Endodermal cell (in vitro differentiated cells): ENCODE measurements around the gene LGALS7. TPM values are rescaled to one million over a fixed set of nuclear protein-coding genes. Genes with fewer than 3 reads are reported as not detected.

Experiments
- DNase-seq: peaks from one replicate; pipeline ENCODE4 v3.0.0-alpha.2; 2017
- H3K27ac ChIP-seq: 2 replicates; pipeline ENCODE4 v1.5.1; 2013; ENCODE audit warnings: mild to moderate bottlenecking, low read depth, low read length, moderate library complexity
- H3K27me3 ChIP-seq: 2 replicates; pipeline ENCODE4 v1.6.1; 2013; ENCODE audit warnings: mild to moderate bottlenecking, low read length, moderate library complexity; ENCODE audit not compliant: insufficient read depth, control insufficient read depth, poor library complexity, severe bottlenecking
- H3K36me3 ChIP-seq: 2 replicates; pipeline ENCODE4 v1.7.0; 2013; ENCODE audit warnings: mild to moderate bottlenecking, low read length, moderate library complexity; ENCODE audit not compliant: control insufficient read depth, insufficient read depth
- H3K4me1 ChIP-seq: one replicate; pipeline ENCODE4 v1.7.0; 2013; ENCODE audit warnings: low read length; ENCODE audit not compliant: control insufficient read depth, insufficient read depth
- H3K4me3 ChIP-seq: 2 replicates; pipeline ENCODE4 v1.5.1; 2013; ENCODE audit warnings: mild to moderate bottlenecking, low read length, moderate library complexity
- H3K9ac ChIP-seq: 2 replicates; pipeline ENCODE4 v1.6.1; 2013; ENCODE audit warnings: mild to moderate bottlenecking, low read length, moderate library complexity; ENCODE audit not compliant: poor library complexity, severe bottlenecking; ENCODE audit errors: extremely low read depth
- H3K9me3 ChIP-seq: 2 replicates; pipeline ENCODE4 v1.6.1; 2013; ENCODE audit warnings: mild to moderate bottlenecking, low read length, moderate library complexity; ENCODE audit not compliant: control insufficient read depth
- H3K27ac Mint-ChIP-seq: 2 replicates; pipeline ENCODE4 v1.8.0; 2020; ENCODE audit warnings: mixed read lengths
- H3K27me3 Mint-ChIP-seq: 2 replicates; pipeline ENCODE4 v1.8.0; 2021; ENCODE audit warnings: mild to moderate bottlenecking, mixed read lengths; ENCODE audit not compliant: insufficient read depth
- H3K36me3 Mint-ChIP-seq: 2 replicates; pipeline ENCODE4 v1.8.0; 2020; ENCODE audit warnings: low read depth, mixed read lengths
- H3K4me1 Mint-ChIP-seq: 2 replicates; pipeline ENCODE4 v1.8.0; 2020; ENCODE audit warnings: mixed read lengths
- H3K4me3 Mint-ChIP-seq: 2 replicates; pipeline ENCODE4 v1.8.0; 2020; ENCODE audit warnings: mild to moderate bottlenecking, moderate library complexity, mixed read lengths
- H3K9me3 Mint-ChIP-seq: 2 replicates; pipeline ENCODE4 v1.8.0; 2020; ENCODE audit warnings: mild to moderate bottlenecking, mixed read lengths
- WGBS, 2 experiments: methylation state at CpG; one replicate each; pipeline versions ENCODE4 v1.1.5 to v1.1.7; 2013; ENCODE audit warnings: missing lambda C conversion rate in 2 of 2, mixed read lengths in 1 of 2; ENCODE audit not compliant: insufficient coverage in 1 of 2, insufficient read length in 1 of 2; 5-methylcytosine and 5-hydroxymethylcytosine counted together
- total RNA-seq, 2 donors: library from RNA; stranded (reverse); fragmentation: NEBNext Ultra II Directional in 1 of 2; extraction: Animal tissue kit (Norgen Biotek cat#: 25700) in 1 of 2; gene quantifications; 2 replicates in 1 of 2; 3 replicates in 1 of 2; pipeline ENCODE4 v1.2.1, GENCODE V29; 2021
- TF ChIP-seq, protein P1 (sequence below): fragments of 200-600 bp; sonication (generic); conservative IDR thresholded peaks from 2 replicates; pipeline ENCODE4 v1.5.0; 2021; ENCODE audit warnings: antibody characterized with exemption, mild to moderate bottlenecking

LGALS7 gene
- total RNA-seq, 2 donors from 2014 or later: 1.8 TPM; not detected in 1

DNA sequence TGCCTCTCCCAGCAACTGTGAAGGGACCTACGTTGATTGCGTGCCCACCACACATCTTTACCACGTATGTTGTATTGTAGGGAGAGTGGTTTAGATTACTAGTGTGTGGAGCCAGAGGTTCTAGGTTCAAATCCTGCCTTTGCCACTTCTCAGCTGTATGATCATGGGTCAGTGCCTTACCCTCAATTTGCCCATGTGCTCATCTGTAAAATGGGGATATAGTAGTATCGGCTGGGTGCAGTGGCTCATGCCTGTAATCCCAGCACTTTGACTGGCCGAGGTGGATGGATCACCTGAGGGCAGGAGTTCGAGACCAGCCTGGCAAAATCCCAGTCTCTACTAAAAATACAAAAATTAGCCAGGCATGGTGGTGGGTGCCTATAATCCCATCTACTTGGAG is 40.0 kb upstream of the LGALS7 start:
- no peaks in the 10 kb centered on the region for H3K4me1 Mint-ChIP-seq
- H3K27ac ChIP-seq: no peak overlapping the region
- no peak overlapping the region for H3K9ac ChIP-seq
- H3K27ac Mint-ChIP-seq: no peak overlapping the region
- peaks cover 29% of the 10 kb centered on the region for H3K36me3 Mint-ChIP-seq
- no peaks in the 10 kb centered on the region for H3K27me3 ChIP-seq
- TF ChIP-seq, protein P1, sequence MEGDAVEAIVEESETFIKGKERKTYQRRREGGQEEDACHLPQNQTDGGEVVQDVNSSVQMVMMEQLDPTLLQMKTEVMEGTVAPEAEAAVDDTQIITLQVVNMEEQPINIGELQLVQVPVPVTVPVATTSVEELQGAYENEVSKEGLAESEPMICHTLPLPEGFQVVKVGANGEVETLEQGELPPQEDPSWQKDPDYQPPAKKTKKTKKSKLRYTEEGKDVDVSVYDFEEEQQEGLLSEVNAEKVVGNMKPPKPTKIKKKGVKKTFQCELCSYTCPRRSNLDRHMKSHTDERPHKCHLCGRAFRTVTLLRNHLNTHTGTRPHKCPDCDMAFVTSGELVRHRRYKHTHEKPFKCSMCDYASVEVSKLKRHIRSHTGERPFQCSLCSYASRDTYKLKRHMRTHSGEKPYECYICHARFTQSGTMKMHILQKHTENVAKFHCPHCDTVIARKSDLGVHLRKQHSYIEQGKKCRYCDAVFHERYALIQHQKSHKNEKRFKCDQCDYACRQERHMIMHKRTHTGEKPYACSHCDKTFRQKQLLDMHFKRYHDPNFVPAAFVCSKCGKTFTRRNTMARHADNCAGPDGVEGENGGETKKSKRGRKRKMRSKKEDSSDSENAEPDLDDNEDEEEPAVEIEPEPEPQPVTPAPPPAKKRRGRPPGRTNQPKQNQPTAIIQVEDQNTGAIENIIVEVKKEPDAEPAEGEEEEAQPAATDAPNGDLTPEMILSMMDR: no peak
- peaks cover 14% of the 10 kb centered on the region for H3K36me3 ChIP-seq
- no peaks in the 10 kb centered on the region for H3K4me1 ChIP-seq
- WGBS, 2 experiments: 93 to 98% methylated on average over 6 of the region's 6 CpGs
- no peak for DNase-seq
- peaks cover 2% of the 10 kb centered on the region for H3K9me3 Mint-ChIP-seq
- no peaks in the 10 kb centered on the region for H3K27me3 Mint-ChIP-seq
- no peaks in the 10 kb centered on the region for H3K9me3 ChIP-seq
- H3K4me3 Mint-ChIP-seq: no peak overlapping the region
- no peak overlapping the region for H3K4me3 ChIP-seq

GRCh38 chr19:38812841-38813320 is 39.6 kb upstream of the LGALS7 start, which contains the start of gene LGALS4:
TSS of gene LGALS4 (minus strand) at chr19:38812945. CDS start at chr19:38812886, 59 bp downstream.
- 93 to 96% methylated on average over 14 to 15 of the region's 15 CpGs for WGBS, 2 experiments
- H3K9me3 Mint-ChIP-seq: peaks cover 2% of the 10 kb centered on the region
- Histone ChIP-seq H3K4me3 (no peak within 1 kb of the TSS), H3K27ac (no peak within 1 kb of the TSS), H3K36me3 (peaks cover 14% of the 10 kb centered on the region), H3K9me3 (no peaks in the 10 kb centered on the region), H3K4me1 (no peaks in the 10 kb centered on the region), H3K9ac (no peak within 1 kb of the TSS), H3K27me3 (no peaks in the 10 kb centered on the region)
- no peaks in the 10 kb centered on the region for H3K4me1 Mint-ChIP-seq
- DNase-seq: no peak
- peaks cover 26% of the 10 kb centered on the region for H3K36me3 Mint-ChIP-seq
- H3K4me3 Mint-ChIP-seq: no peak within 1 kb of the TSS
- peak within 1 kb of the TSS; percentile 61 for H3K27ac Mint-ChIP-seq
- TF ChIP-seq, protein P1: no peak
- H3K27me3 Mint-ChIP-seq: no peaks in the 10 kb centered on the region

DNA sequence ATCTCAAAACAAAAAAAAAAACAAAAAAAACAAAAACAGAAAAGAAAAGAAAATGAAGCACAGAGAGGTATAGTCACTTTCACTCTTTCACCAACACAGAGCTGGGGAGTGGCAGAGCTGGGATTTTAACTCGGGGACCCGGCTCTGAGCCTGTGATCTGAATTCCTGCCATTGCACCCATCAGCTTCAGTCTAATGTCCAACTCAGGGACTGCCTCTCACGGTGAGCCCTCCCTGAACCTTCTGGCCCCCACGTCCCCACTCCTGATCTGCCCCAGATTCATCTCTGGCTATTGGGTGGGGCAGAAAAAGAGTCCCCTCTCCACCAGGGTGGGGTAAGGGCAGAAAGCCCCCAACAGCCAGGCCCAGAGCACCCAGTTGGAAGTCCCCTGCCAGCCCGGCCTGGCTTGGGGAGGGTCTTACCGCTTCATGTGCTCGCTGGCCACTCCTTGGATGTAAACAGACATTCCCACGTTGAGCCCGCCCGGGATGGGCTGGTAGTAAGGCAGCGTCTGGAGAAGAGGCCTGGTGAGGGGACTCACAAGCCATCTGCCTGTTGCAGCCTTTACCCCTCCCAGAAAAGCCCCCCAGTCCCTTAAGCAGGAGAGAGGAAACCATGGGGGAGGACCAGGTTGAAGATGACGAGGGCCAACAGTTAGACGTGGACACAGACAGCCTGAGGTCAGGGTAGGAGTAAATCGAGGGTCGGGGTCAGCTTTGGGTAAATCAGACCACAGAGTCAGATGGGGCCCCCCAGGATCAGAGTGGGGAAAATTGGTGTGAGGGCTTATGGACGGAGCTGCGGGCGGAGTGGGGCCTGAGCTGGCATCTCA is 38.9 kb upstream of the LGALS7 start:
- Mint-ChIP-seq H3K27ac (peak overlapping the region; percentile 61), H3K4me3 (no peak overlapping the region), H3K27me3 (no peaks in the 10 kb centered on the region), H3K4me1 (peaks cover 4% of the 10 kb centered on the region), H3K9me3 (peaks cover 7% of the 10 kb centered on the region), H3K36me3 (peaks cover 22% of the 10 kb centered on the region)
- H3K27ac ChIP-seq: no peak overlapping the region
- 93 to 95% methylated on average over 10 to 18 of the region's 18 CpGs for WGBS, 2 experiments
- TF ChIP-seq, protein P1: no peak
- peaks cover 14% of the 10 kb centered on the region for H3K36me3 ChIP-seq
- no peak for DNase-seq
- no peak overlapping the region for H3K4me3 ChIP-seq
- no peaks in the 10 kb centered on the region for H3K4me1 ChIP-seq
- H3K27me3 ChIP-seq: no peaks in the 10 kb centered on the region
- H3K9me3 ChIP-seq: no peaks in the 10 kb centered on the region
- no peak overlapping the region for H3K9ac ChIP-seq
